ENCODE results near the gene DGCR8.
"Not testable (repeated sequence)": the region's sequence is repeated elsewhere in the genome, so short reads cannot be mapped to it uniquely, and the experiment has no call there.

The DGCR8 gene

GRCh38 chr22:20053407-20054033 is 26.5 kb upstream of the DGCR8 start:
- DNase-seq, result no peak

GRCh38 chr22:20054034-20054427 is 26.0 kb upstream of the DGCR8 start:
- no peak for DNase-seq

- no peak for DNase-seq
Observed at GRCh38 chr22:20054485-20054884, 25.6 kb upstream of the DGCR8 start.

- DNase-seq, result no peak
Observed at GRCh38 chr22:20055144-20055543, 24.9 kb upstream of the DGCR8 start.

GRCh38 chr22:20055654-20056053 is 24.4 kb upstream of the DGCR8 start:
- no peak for DNase-seq

- no peak for DNase-seq
Observed at GRCh38 chr22:20056161-20056560, 23.9 kb upstream of the DGCR8 start.

GRCh38 chr22:20056696-20057386 is 23.2 kb upstream of the DGCR8 start:
- no peak for DNase-seq

- DNase-seq, result no peak
Observed at GRCh38 chr22:20057596-20058268, 22.3 kb upstream of the DGCR8 start.

- DNase-seq, result no peak
Observed at GRCh38 chr22:20058989-20059770, 20.9 kb upstream of the DGCR8 start.

- no peak for DNase-seq
Observed at GRCh38 chr22:20060700-20061480, 19.2 kb upstream of the DGCR8 start.

GRCh38 chr22:20061481-20061861 is 18.6 kb upstream of the DGCR8 start:
- no peak for DNase-seq

- no peak for DNase-seq
Observed at GRCh38 chr22:20062043-20062765, 17.8 kb upstream of the DGCR8 start.

GRCh38 chr22:20062766-20063083 is 17.3 kb upstream of the DGCR8 start:
- no peak for DNase-seq

- DNase-seq, result no peak
Observed at GRCh38 chr22:20063271-20064139, 16.5 kb upstream of the DGCR8 start.

GRCh38 chr22:20064140-20064480 is 15.9 kb upstream of the DGCR8 start:
- DNase-seq, result no peak

- DNase-seq, result no peak
Observed at GRCh38 chr22:20064545-20065262, 15.3 kb upstream of the DGCR8 start.

GRCh38 chr22:20065896-20066616 is 14.0 kb upstream of the DGCR8 start:
- DNase-seq, result no peak

- no peak for DNase-seq
Observed at GRCh38 chr22:20066617-20067383, 13.2 kb upstream of the DGCR8 start.

GRCh38 chr22:20067384-20067682 is 12.7 kb upstream of the DGCR8 start:
- DNase-seq, result not testable (repeated sequence)
